AG09319 (cell line): ENCODE results near the gene OOSP3.

ENCODE experiments used
- DNase-seq: peaks from one replicate; pipeline ENCODE4 v3.0.0-alpha.2; 2010; ENCODE audit warnings: low read depth; ENCODE audit errors: extremely low read depth
- TF ChIP-seq, protein P1 (sequence below): IDR thresholded peaks from 2 replicates; pipeline ENCODE4 v1.5.1; 2011; ENCODE audit warnings: low read depth, mild to moderate bottlenecking, inconsistent platforms, low read length, moderate library complexity

OOSP3 gene, protein sequence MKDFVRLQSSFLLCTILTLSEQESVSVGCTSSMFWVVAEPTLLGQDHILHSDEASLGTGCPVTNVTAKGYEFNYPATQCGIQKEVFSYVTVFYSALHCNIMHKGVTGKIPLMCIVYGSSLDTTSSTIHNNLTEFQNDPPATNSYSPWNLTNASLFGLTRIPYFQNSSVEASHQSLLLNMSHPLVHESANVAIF

GRCh38 chr11:59878575-59878974, at the start of gene OOSP3:
Gene OOSP3 (plus strand): TSS chr11:59878782. CDS start chr11:59878809, 27 bp downstream.
- TF ChIP-seq, protein P1, sequence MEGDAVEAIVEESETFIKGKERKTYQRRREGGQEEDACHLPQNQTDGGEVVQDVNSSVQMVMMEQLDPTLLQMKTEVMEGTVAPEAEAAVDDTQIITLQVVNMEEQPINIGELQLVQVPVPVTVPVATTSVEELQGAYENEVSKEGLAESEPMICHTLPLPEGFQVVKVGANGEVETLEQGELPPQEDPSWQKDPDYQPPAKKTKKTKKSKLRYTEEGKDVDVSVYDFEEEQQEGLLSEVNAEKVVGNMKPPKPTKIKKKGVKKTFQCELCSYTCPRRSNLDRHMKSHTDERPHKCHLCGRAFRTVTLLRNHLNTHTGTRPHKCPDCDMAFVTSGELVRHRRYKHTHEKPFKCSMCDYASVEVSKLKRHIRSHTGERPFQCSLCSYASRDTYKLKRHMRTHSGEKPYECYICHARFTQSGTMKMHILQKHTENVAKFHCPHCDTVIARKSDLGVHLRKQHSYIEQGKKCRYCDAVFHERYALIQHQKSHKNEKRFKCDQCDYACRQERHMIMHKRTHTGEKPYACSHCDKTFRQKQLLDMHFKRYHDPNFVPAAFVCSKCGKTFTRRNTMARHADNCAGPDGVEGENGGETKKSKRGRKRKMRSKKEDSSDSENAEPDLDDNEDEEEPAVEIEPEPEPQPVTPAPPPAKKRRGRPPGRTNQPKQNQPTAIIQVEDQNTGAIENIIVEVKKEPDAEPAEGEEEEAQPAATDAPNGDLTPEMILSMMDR: no peak
- no peak for DNase-seq

DNA sequence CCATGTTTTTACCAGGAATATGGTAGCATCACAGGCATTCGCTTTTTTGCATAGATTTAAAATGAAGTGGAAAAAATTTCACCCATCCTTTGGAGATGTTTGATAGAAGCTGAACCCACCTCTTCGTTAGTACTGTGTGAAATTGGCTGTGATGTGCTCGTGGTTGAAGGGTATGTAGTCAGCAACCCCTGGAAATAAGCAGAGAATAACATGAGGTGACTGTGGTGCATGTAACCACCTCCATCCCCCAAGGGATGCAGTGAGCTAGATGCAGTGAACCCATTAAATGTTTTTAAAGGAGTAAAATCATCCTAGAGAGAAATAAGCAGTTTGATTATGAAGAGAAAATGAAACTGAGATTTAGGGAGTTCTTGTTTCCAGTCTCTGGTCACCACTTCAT, 49.2 kb upstream of the OOSP3 start:
- TF ChIP-seq, protein P1: no peak
- DNase-seq: no peak

DNA sequence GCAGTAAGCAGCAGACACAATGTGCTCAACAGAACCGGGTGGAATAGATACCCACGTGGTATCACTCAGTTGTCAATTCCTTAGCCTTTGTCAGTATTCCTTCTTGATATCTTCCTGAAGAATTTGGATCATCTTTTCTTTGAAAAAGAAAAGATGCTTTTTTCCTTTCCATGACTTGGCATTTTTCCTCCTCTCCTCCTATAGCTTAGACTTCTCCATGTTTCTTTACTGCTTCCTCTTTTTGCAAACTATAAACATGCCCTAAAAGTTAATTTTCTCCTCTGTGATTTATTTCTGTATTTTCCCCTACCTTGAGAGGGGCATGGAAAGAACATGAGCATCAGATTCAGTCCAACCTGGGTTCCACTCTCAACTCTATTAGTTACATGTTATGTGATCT, 45.0 kb upstream of the OOSP3 start:
- TF ChIP-seq, protein P1: no peak
- DNase-seq: no peak

DNA sequence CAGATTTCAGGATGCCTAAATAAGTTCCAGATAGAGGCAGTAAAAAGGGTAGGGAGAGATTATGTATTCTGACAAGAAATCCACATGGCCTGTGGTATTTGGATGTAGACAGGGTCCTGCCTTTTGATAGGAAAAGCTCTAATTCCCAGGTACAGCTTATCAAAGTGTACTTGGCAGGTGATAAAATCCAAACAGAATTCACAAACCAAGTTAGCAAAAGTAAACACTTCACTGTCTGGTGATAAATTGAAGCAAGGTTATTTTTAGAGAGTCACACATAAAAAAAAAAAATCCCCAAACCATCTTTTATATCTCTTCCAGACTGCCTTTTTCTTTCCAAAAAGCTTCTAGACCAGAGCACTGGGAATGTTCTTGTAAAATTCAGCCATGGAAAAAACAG, 39.0 kb upstream of the OOSP3 start:
- TF ChIP-seq, protein P1: no peak
- no peak for DNase-seq

DNA sequence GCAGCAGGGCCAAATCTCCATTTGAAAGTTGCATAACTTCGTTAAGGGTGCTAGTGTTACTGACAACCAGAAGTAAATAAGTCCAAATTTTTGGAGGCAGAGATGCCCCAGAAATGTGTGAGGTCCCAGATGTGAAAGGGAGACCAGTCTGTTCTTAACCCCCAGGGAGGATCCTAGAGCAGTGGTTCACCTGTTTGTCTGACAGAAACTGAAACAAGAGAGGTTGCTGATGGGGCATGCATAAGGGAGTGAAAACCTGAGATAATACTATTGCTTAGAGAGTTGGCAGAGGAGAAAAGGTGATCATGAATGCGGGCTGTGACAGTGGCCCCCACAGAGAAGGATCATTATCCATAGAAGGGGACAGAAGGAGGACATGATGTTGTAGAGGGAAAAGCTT, 37.1 kb upstream of the OOSP3 start:
- no peak for DNase-seq
- TF ChIP-seq, protein P1: no peak

DNA sequence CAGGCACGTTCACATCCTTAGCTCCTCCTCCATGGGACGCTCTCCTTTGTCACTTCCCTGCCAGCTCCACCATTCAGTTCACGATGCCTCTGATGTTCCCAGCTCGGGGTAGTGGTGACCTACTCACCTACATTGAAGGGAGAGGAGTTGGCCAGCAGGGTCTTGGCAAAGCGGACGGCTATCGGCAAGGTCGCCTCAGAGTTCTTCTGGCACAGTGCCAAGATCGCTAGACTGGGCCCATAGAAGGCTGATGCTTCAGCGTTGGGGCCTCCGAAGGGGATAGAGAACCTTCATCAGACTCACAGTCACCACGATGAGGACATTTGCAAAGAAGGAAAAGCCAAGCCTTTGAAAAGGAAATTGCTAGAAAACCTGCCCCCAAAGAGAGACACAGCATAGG, 36.3 kb upstream of the OOSP3 start:
- TF ChIP-seq, protein P1: no peak
- no peak for DNase-seq

DNA sequence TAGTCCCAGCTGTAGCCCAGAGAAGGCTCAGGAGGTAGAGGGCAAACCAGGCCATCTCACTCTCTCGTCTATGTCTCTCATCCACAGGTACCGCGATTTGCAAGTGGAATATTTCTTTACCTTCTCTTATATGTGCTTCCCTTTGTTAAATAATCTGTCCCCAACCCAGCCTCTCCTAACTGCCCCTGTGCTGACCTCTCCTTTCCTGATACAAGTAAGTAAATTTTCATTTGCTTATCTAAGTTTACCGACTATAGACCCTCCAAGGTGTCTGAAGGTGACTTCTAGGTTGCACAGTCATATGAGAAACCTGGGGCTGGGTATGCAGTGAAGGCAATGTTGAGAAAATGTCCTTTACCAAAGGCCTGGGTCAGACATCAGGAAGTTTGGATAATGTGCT, 33.2 kb upstream of the OOSP3 start, which contains the start of gene CBLIF:
Gene CBLIF, minus strand, starts transcription at position 101 of the 400 bp plus-strand sequence. Its CDS starts 46 bp downstream, at position 55.
- no peak for DNase-seq
- TF ChIP-seq, protein P1: no peak
